K562 (cell line): ENCODE data around the gene PDZD2. TPM values are rescaled to one million over a fixed set of nuclear protein-coding genes. Genes with fewer than 3 reads are reported as not detected.

Experiments
- ATAC-seq: fragments of 200-7000 bp; cut with Tn5 transposase; 3 replicates; pipeline ENCODE4 v1.9.1; 2020; ENCODE audit warnings: moderate library complexity
- BruUV-seq: library from RNA; stranded (reverse); fragments of 400-500 nt; replicated peaks from 2 replicates; lab custom pipeline; 2021; lab: Mats Ljungman, UMichigan
- CTCF ChIA-PET: fragments of 300-600 bp; formaldehyde crosslinking; extraction: SDS; loops from one replicate; lab custom pipeline; 2021; ENCODE audit warnings: low intra/inter-chr PET ratio; lab: Yijun Ruan, JAX
- POLR2A ChIA-PET: fragments of 300-600, 350-650 bp; sonication (Branson Sonifier 250); formaldehyde crosslinking; extraction: SDS; loops from one replicate; lab custom pipeline; 2021; ENCODE audit warnings: antibody characterized with exemption, inconsistent platforms; lab: Yijun Ruan, JAX
- DNase-seq, 4 experiments: peaks; one replicate each; pipeline versions ENCODE4 v3.0.0 to v3.0.0-alpha.2; 2011 to 2018; ENCODE audit warnings: low spot score in 3 of 4, mixed read lengths in 3 of 4; ENCODE audit errors: extremely low read depth in 1 of 4
- FAIRE-seq: peaks from 2 replicates; lab custom pipeline; 2011; peaks lifted over from hg19 to GRCh38; lab: Jason Lieb, UNC
- H2AFZ ChIP-seq: 2 replicates; pipeline ENCODE4 v1.6.0; 2011; ENCODE audit warnings: low read depth, low read length, control low read depth, inconsistent platforms
- H3K27ac ChIP-seq: fragments of 200-600 bp; 3 replicates; pipeline ENCODE4 v1.8.0; 2011; ENCODE audit warnings: low read depth, mild to moderate bottlenecking, control low read depth, inconsistent platforms, low read length, moderate library complexity, mixed read lengths; ENCODE audit errors: extremely low read depth
- H3K27me3 ChIP-seq, 2 experiments: fragments of 300-600 bp in 1 of 2; 2 replicates in 1 of 2; 3 replicates in 1 of 2; pipeline versions ENCODE4 v1.6.0 to v1.8.0; 2011; ENCODE audit warnings: inconsistent platforms in 2 of 2, low read length in 2 of 2, mild to moderate bottlenecking in 1 of 2, mixed read lengths in 1 of 2, moderate library complexity in 1 of 2; ENCODE audit not compliant: control insufficient read depth in 2 of 2, insufficient read depth in 2 of 2
- H3K36me3 ChIP-seq: fragments of 300-600 bp; 3 replicates; pipeline ENCODE4 v1.8.0; 2011; ENCODE audit warnings: mild to moderate bottlenecking, low read length, inconsistent platforms; ENCODE audit not compliant: control insufficient read depth, insufficient read depth
- H3K4me1 ChIP-seq, 2 experiments: fragments of 200-600 bp in 1 of 2; replicated peaks in 1 of 2; 2 replicates in 1 of 2; 3 replicates in 1 of 2; pipeline versions ENCODE4 v1.5.1 to v1.8.0; 2011; ENCODE audit warnings: inconsistent platforms in 2 of 2, low read length in 2 of 2, mild to moderate bottlenecking in 1 of 2, mixed read lengths in 1 of 2, moderate library complexity in 1 of 2; ENCODE audit not compliant: control insufficient read depth in 2 of 2, insufficient read depth in 2 of 2
- H3K4me2 ChIP-seq: 2 replicates; pipeline ENCODE4 v1.6.1; 2011; ENCODE audit warnings: low read length, control low read depth, inconsistent platforms, mixed read lengths; ENCODE audit not compliant: insufficient read depth
- H3K4me3 ChIP-seq: fragments of 200-600 bp; sonication (generic), shearing (Covaris generic); 2 replicates; pipeline ENCODE4 v1.5.1; 2016; ENCODE audit warnings: control low read depth, inconsistent platforms
- H3K79me2 ChIP-seq: fragments of 200-600 bp; 3 replicates; pipeline ENCODE4 v1.8.0; 2011; ENCODE audit warnings: low read length, inconsistent platforms; ENCODE audit not compliant: control insufficient read depth, insufficient read depth
- H3K9ac ChIP-seq, 2 experiments: 2 replicates each; pipeline versions ENCODE4 v1.6.0 to v1.6.1; 2011; ENCODE audit warnings: low read depth in 2 of 2, low read length in 2 of 2, control low read depth in 1 of 2, inconsistent platforms in 1 of 2, mild to moderate bottlenecking in 1 of 2, mixed read lengths in 1 of 2; ENCODE audit not compliant: insufficient read depth in 1 of 2
- H3K9me1 ChIP-seq: one replicate; pipeline ENCODE4 v1.6.0; 2011; ENCODE audit warnings: inconsistent platforms, mild to moderate bottlenecking, low read length, moderate library complexity; ENCODE audit not compliant: control insufficient read depth, insufficient read depth
- H3K9me3 ChIP-seq: replicated peaks from 2 replicates; pipeline ENCODE4 v1.5.1; 2011; ENCODE audit warnings: low read depth, low read length, inconsistent platforms; ENCODE audit not compliant: control insufficient read depth, insufficient read depth
- H4K20me1 ChIP-seq: replicated peaks from 2 replicates; pipeline ENCODE4 v1.6.1; 2011; ENCODE audit warnings: low read length, inconsistent platforms, mixed read lengths; ENCODE audit not compliant: control insufficient read depth, insufficient read depth
- CAMTA2 ChIP-seq: fragments of 250-450 bp; sonication (Bioruptor Pico); conservative IDR thresholded peaks from 2 replicates; pipeline ENCODE4 v1.5.1; 2022
- CEBPB ChIP-seq: fragments of 450-650 bp; IDR thresholded peaks from 2 replicates; pipeline ENCODE4 v1.6.1; 2016; ENCODE audit warnings: missing genetic modification characterization, missing compliant biosample characterization
- ELF1 ChIP-seq: fragments of 200-800 bp; sonication (Bioruptor generic); IDR thresholded peaks from 2 replicates; pipeline ENCODE4 v1.6.1; 2016; ENCODE audit warnings: missing genetic modification characterization, missing compliant biosample characterization
- ETV5 ChIP-seq: sonication (generic); formaldehyde crosslinking; IDR thresholded peaks from 2 replicates; pipeline ENCODE4 v1.4.0; 2020; ENCODE audit warnings: low read depth, mild to moderate bottlenecking, missing genetic modification reagents
- IFI16 ChIP-seq: fragments of 250-450 bp; sonication (Bioruptor Pico); IDR thresholded peaks from 2 replicates; pipeline ENCODE4 v2.1.2; 2022; ENCODE audit warnings: mild to moderate bottlenecking, inconsistent platforms
- NCOA6 ChIP-seq: fragments of 450-650 bp; IDR thresholded peaks from 2 replicates; pipeline ENCODE4 v1.6.1; 2017; ENCODE audit warnings: mild to moderate bottlenecking
- NFYB ChIP-seq: IDR thresholded peaks from 2 replicates; pipeline ENCODE4 v1.6.1; 2011; ENCODE audit warnings: mild to moderate bottlenecking, moderate library complexity; ENCODE audit not compliant: insufficient read length; ENCODE audit errors: extremely low read depth
- PRMT5 ChIP-seq: sonication (generic); formaldehyde crosslinking; IDR thresholded peaks from 2 replicates; pipeline ENCODE4 v1.5.0; 2020; ENCODE audit warnings: missing genetic modification reagents
- SMARCC2 ChIP-seq: fragments of 450-650 bp; IDR thresholded peaks from 2 replicates; pipeline ENCODE4 v1.6.1; 2017; ENCODE audit warnings: antibody characterized with exemption, moderate library complexity, mild to moderate bottlenecking, low read depth
- SPI1 ChIP-seq: IDR thresholded peaks from 2 replicates; pipeline ENCODE4 v1.6.1; 2011; ENCODE audit warnings: low read depth, low read length, control low read depth, borderline replicate concordance
- TAF1 ChIP-seq: IDR thresholded peaks from 2 replicates; pipeline ENCODE4 v1.6.1; 2011; ENCODE audit warnings: mild to moderate bottlenecking, low read length, moderate library complexity; ENCODE audit not compliant: insufficient read depth, control insufficient read depth, severe bottlenecking; ENCODE audit errors: extremely low read depth
- ZNF175 ChIP-seq: fragments of 200-800 bp; sonication (Bioruptor generic); IDR thresholded peaks from 2 replicates; pipeline ENCODE4 v1.6.1; 2016; ENCODE audit warnings: low read depth, mild to moderate bottlenecking, missing genetic modification characterization, missing compliant biosample characterization
- WGBS: fragments of 100-300 bp; shearing (Covaris generic); methylation state at CpG from one replicate; pipeline ENCODE4 v1.1.6; 2016; ENCODE audit warnings: low coverage, mixed read lengths; ENCODE audit not compliant: insufficient coverage; ENCODE audit errors: missing lambda C conversion rate; 5-methylcytosine and 5-hydroxymethylcytosine counted together
- in situ Hi-C: fragments of 300-500 bp; cut with MboI; formaldehyde crosslinking; loops from 4 replicates; pipeline ENCODE4 v1.15.0; 2018; ENCODE audit warnings: inconsistent platforms, mixed read lengths
- intact Hi-C: fragments of 100-400 bp; cut with micrococcal nuclease; formaldehyde crosslinking; loops from 2 replicates; pipeline ENCODE4 v1.14.2; 2022
- polyA plus RNA-seq, 8 experiments: library from polyadenylated mRNA; depleted of rRNA in 4 of 8; stranded (reverse) in 5 of 8; unstranded in 3 of 8; fragments of >200 nt; fragmentation: Nextera tagmentation in 2 of 8; fragmentation: Illumina TruSeq in 1 of 8; extraction: Ambion mirVana in 2 of 8; extraction: Trizol in 1 of 8; gene quantifications; 2 replicates each; pipeline versions ENCODE4 v1.2.1 to v1.2.3, GENCODE V29; 2011 to 2014; ENCODE audit warnings: inconsistent platforms in 1 of 8, missing spikeins in 1 of 8
- total RNA-seq, 7 experiments: library from RNA; depleted of rRNA in 6 of 7; stranded (reverse); fragments of >200 nt in 6 of 7; fragmentation: Illumina TruSeq in 2 of 7; extraction: Trizol in 2 of 7; gene quantifications; 2 replicates each; pipeline versions ENCODE4 v1.2.1 to v1.2.3, GENCODE V29; 2011 to 2021; ENCODE audit warnings: low replicate concordance in 1 of 7
- TF ChIP-seq, protein P1 (sequence below): sonication (generic); formaldehyde crosslinking; IDR thresholded peaks from 2 replicates; pipeline ENCODE4 v1.8.0; 2022; ENCODE audit warnings: mild to moderate bottlenecking, low read depth, missing genetic modification reagents
- TF ChIP-seq, protein P2 (sequence below): fragments of 250-450 bp; sonication (Bioruptor Pico); IDR thresholded peaks from 2 replicates; pipeline ENCODE4 v1.4.0; 2020; ENCODE audit warnings: mild to moderate bottlenecking, moderate library complexity, borderline replicate concordance
- TF ChIP-seq, protein P3 (sequence below), 2 experiments: IDR thresholded peaks; 2 replicates each; pipeline ENCODE4 v1.6.1; 2011; ENCODE audit warnings: borderline replicate concordance in 1 of 2, control low read depth in 1 of 2, low read depth in 1 of 2, low read length in 1 of 2, mild to moderate bottlenecking in 1 of 2, mixed read lengths in 1 of 2, moderate library complexity in 1 of 2; ENCODE audit not compliant: insufficient read depth in 1 of 2, insufficient read length in 1 of 2, poor library complexity in 1 of 2, severe bottlenecking in 1 of 2; ENCODE audit errors: extremely low read depth in 1 of 2

The PDZD2 gene
- total and polyA plus RNA-seq, 9 of the 15 experiments (the other 6 are each of a cell fraction or from before 2014, with no cell fraction given), result 0.02 to 0.08 (median 0.04) TPM; not detected in 6

GRCh38 chr5:32027093-32027716 lies 388.3 kb downstream of the PDZD2 start:
- Histone ChIP-seq H2AFZ (no peak overlapping the region), H3K79me2 (no peaks in the 10 kb centered on the region), H3K4me2 (no peak overlapping the region), H3K9me1 (no peaks in the 10 kb centered on the region), H3K36me3 (no peaks in the 10 kb centered on the region), H4K20me1 (no peaks in the 10 kb centered on the region), H3K4me3 (no peak overlapping the region), H3K27ac (no peak overlapping the region), H3K27me3 (peaks cover 45 to 47% of the 10 kb centered on the region in 2 experiments), H3K9me3 (no peaks in the 10 kb centered on the region), H3K9ac (no peak overlapping the region), H3K4me1 (no peaks in the 10 kb centered on the region)
- intact Hi-C loops (no loop called here), in situ Hi-C loops (no loop called here)
- ATAC-seq, result no peak
- no peak for FAIRE-seq
- CTCF ChIA-PET, result no interaction called here
- no peak for DNase-seq
- 2% methylated on average over 14 of the region's 14 CpGs for WGBS
- POLR2A ChIA-PET, result interaction anchor here (1.1 to 2.5 kb wide), 3 partner anchors 9 to 15 kb away, joined by 3 to 5 read pairs (median 4); no protein-coding TSS in a partner anchor
- BruUV-seq, result no TSS peak
- TF ChIP-seq CEBPB, result no peak
- TF ChIP-seq, protein P1, sequence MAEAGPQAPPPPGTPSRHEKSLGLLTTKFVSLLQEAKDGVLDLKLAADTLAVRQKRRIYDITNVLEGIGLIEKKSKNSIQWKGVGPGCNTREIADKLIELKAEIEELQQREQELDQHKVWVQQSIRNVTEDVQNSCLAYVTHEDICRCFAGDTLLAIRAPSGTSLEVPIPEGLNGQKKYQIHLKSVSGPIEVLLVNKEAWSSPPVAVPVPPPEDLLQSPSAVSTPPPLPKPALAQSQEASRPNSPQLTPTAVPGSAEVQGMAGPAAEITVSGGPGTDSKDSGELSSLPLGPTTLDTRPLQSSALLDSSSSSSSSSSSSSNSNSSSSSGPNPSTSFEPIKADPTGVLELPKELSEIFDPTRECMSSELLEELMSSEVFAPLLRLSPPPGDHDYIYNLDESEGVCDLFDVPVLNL (CRISPR knock-in tag), result no peak
- TF ChIP-seq PRMT5 (CRISPR knock-in tag), result no peak
- no peak for TF ChIP-seq SMARCC2
- no peak for TF ChIP-seq CAMTA2
- no peak for TF ChIP-seq TAF1
- TF ChIP-seq ETV5 (CRISPR knock-in tag), result no peak
- no peak for TF ChIP-seq ELF1 (tag)
- TF ChIP-seq ZNF175 (CRISPR knock-in tag), result no peak
- TF ChIP-seq, protein P2, sequence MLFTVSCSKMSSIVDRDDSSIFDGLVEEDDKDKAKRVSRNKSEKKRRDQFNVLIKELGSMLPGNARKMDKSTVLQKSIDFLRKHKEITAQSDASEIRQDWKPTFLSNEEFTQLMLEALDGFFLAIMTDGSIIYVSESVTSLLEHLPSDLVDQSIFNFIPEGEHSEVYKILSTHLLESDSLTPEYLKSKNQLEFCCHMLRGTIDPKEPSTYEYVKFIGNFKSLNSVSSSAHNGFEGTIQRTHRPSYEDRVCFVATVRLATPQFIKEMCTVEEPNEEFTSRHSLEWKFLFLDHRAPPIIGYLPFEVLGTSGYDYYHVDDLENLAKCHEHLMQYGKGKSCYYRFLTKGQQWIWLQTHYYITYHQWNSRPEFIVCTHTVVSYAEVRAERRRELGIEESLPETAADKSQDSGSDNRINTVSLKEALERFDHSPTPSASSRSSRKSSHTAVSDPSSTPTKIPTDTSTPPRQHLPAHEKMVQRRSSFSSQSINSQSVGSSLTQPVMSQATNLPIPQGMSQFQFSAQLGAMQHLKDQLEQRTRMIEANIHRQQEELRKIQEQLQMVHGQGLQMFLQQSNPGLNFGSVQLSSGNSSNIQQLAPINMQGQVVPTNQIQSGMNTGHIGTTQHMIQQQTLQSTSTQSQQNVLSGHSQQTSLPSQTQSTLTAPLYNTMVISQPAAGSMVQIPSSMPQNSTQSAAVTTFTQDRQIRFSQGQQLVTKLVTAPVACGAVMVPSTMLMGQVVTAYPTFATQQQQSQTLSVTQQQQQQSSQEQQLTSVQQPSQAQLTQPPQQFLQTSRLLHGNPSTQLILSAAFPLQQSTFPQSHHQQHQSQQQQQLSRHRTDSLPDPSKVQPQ (CRISPR knock-in tag), result no peak
- no peak for TF ChIP-seq NFYB
- no peak for TF ChIP-seq SPI1
- TF ChIP-seq, protein P3, sequence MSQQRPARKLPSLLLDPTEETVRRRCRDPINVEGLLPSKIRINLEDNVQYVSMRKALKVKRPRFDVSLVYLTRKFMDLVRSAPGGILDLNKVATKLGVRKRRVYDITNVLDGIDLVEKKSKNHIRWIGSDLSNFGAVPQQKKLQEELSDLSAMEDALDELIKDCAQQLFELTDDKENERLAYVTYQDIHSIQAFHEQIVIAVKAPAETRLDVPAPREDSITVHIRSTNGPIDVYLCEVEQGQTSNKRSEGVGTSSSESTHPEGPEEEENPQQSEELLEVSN (IDR thresholded peaks at IDR 0.05; ENCODE audit: borderline replicate concordance in 1 of 2, extremely low read depth in 1 of 2, insufficient read depth in 1 of 2, insufficient read length in 1 of 2, low read depth in 1 of 2, low read length in 1 of 2, poor library complexity in 1 of 2, severe bottlenecking in 1 of 2), result no peak
- no peak for TF ChIP-seq NCOA6
- TF ChIP-seq IFI16 (CRISPR knock-in tag), result no peak
